HepG2 (cell line): ENCODE data around the gene SPRR4. TPM values are rescaled to one million over a fixed set of nuclear protein-coding genes. Genes with fewer than 3 reads are reported as not detected.
A peak's percentile ranks its signal among the peaks of the same experiment; 100 is the strongest.

Experiments
- ATAC-seq: fragments of 200-7000 bp; cut with Tn5 transposase; 3 replicates; pipeline ENCODE4 v1.9.1; 2020; ENCODE audit warnings: mild to moderate bottlenecking, moderate library complexity
- BruUV-seq: library from RNA; stranded (reverse); fragments of 400-500 nt; replicated peaks from 2 replicates; lab custom pipeline; 2021; lab: Mats Ljungman, UMichigan
- CTCF ChIA-PET: fragments of 300-600 bp; formaldehyde crosslinking; extraction: SDS; loops from one replicate; lab custom pipeline; 2021; ENCODE audit warnings: low total read pairs, inconsistent platforms, low intra/inter-chr PET ratio; lab: Yijun Ruan, JAX
- POLR2A ChIA-PET: fragments of 350-600 bp; sonication (Branson Sonifier 250); formaldehyde crosslinking; loops from one replicate; lab custom pipeline; 2020; ENCODE audit warnings: antibody characterized with exemption, inconsistent platforms; lab: Yijun Ruan, JAX
- DNase-seq: peaks from one replicate; pipeline ENCODE4 v3.0.0-alpha.2; 2015; ENCODE audit warnings: low spot score
- FAIRE-seq: peaks from 3 replicates; lab custom pipeline; 2011; peaks lifted over from hg19 to GRCh38; lab: Jason Lieb, UNC
- H2AFZ ChIP-seq: one replicate; pipeline ENCODE4 v1.6.1; 2011; ENCODE audit warnings: low read length, inconsistent platforms
- H3K27ac ChIP-seq: fragments of 300-600 bp; 3 replicates; pipeline ENCODE4 v1.8.0; 2011; ENCODE audit warnings: mixed run types, mild to moderate bottlenecking, mixed read lengths, low read length, inconsistent platforms; ENCODE audit not compliant: insufficient read depth; ENCODE audit errors: extremely low read length
- H3K27me3 ChIP-seq, 2 experiments: fragments of 200-600 bp in 1 of 2; 2 replicates in 1 of 2; 3 replicates in 1 of 2; pipeline versions ENCODE4 v1.6.0 to v1.8.0; 2011; ENCODE audit warnings: low read length in 2 of 2, mild to moderate bottlenecking in 2 of 2, moderate library complexity in 2 of 2, inconsistent platforms in 1 of 2; ENCODE audit not compliant: insufficient read depth in 2 of 2, control insufficient read depth in 1 of 2
- H3K36me3 ChIP-seq, 2 experiments: fragments of 200-600 bp in 1 of 2; replicated peaks in 1 of 2; 2 replicates in 1 of 2; 3 replicates in 1 of 2; pipeline versions ENCODE4 v1.5.1 to v1.8.0; 2011; ENCODE audit warnings: low read length in 2 of 2, inconsistent platforms in 1 of 2; ENCODE audit not compliant: insufficient read depth in 2 of 2, control insufficient read depth in 1 of 2
- H3K4me1 ChIP-seq: 2 replicates; pipeline ENCODE4 v1.5.1; 2012; ENCODE audit warnings: low read length, inconsistent platforms; ENCODE audit not compliant: insufficient read depth
- H3K4me2 ChIP-seq: 2 replicates; pipeline ENCODE4 v1.6.0; 2011; ENCODE audit warnings: low read depth, low read length, inconsistent platforms
- H3K4me3 ChIP-seq, 3 experiments: fragments of 200-600 bp in 1 of 3; sonication (generic), shearing (Covaris generic) in 1 of 3; replicated peaks in 1 of 3; 2 replicates each; pipeline ENCODE4 v1.5.1; 2011 to 2016; ENCODE audit warnings: low read length in 3 of 3, inconsistent platforms in 2 of 3, low read depth in 2 of 3, mild to moderate bottlenecking in 2 of 3, control low read depth in 1 of 3, mixed read lengths in 1 of 3; ENCODE audit not compliant: insufficient read depth in 1 of 3
- H3K79me2 ChIP-seq: one replicate; pipeline ENCODE4 v1.6.1; 2011; ENCODE audit warnings: low read length, inconsistent platforms; ENCODE audit not compliant: insufficient read depth
- H3K9ac ChIP-seq: 2 replicates; pipeline ENCODE4 v1.6.0; 2011; ENCODE audit warnings: mild to moderate bottlenecking, low read depth, low read length, inconsistent platforms; ENCODE audit not compliant: insufficient read depth
- H3K9me3 ChIP-seq: 2 replicates; pipeline ENCODE4 v1.5.1; 2012; ENCODE audit warnings: mild to moderate bottlenecking, low read length
- H4K20me1 ChIP-seq: 2 replicates; pipeline ENCODE4 v1.6.0; 2011; ENCODE audit warnings: inconsistent platforms, mild to moderate bottlenecking, low read length, moderate library complexity; ENCODE audit not compliant: insufficient read depth
- ATF7 ChIP-seq, 2 experiments: fragments of 450-650 bp in 1 of 2; sonication (generic) in 1 of 2; formaldehyde crosslinking in 1 of 2; IDR thresholded peaks; 2 replicates each; pipeline versions ENCODE4 v1.4.0 to v1.6.1; 2016 to 2020; ENCODE audit warnings: antibody characterized with exemption in 1 of 2, mild to moderate bottlenecking in 1 of 2, missing genetic modification reagents in 1 of 2
- MAFF ChIP-seq: IDR thresholded peaks from 2 replicates; pipeline ENCODE4 v1.6.1; 2011; ENCODE audit warnings: low read depth, low read length, improper control_type of control experiment
- MAFK ChIP-seq, 2 experiments: IDR thresholded peaks in 1 of 2; conservative IDR thresholded peaks in 1 of 2; 2 replicates each; pipeline ENCODE4 v1.6.1; 2011; ENCODE audit warnings: improper control_type of control experiment in 2 of 2, low read length in 2 of 2
- TRAFD1 ChIP-seq: sonication (generic); formaldehyde crosslinking; IDR thresholded peaks from 2 replicates; pipeline ENCODE4 v1.5.1; 2020; ENCODE audit warnings: missing genetic modification reagents, mild to moderate bottlenecking, borderline replicate concordance
- WGBS: methylation state at CpG from one replicate; pipeline ENCODE4 v1.1.6; 2017; ENCODE audit warnings: low lambda C conversion rate; 5-methylcytosine and 5-hydroxymethylcytosine counted together
- in situ Hi-C: cut with HindIII; loops from 2 replicates; pipeline ENCODE4 v1.10.0; 2017; ENCODE audit warnings: low pct_unique_long_range_greater_than_20kb; ENCODE audit not compliant: extremely low pct_ligation_motif_present
- intact Hi-C: fragments of 100-400 bp; cut with micrococcal nuclease; formaldehyde crosslinking; loops from one replicate; pipeline ENCODE4 v1.10.0; 2022; ENCODE audit not compliant: unreplicated experiment
- polyA plus RNA-seq, 8 experiments: library from polyadenylated mRNA; depleted of rRNA in 3 of 8; stranded (reverse) in 7 of 8; unstranded in 1 of 8; fragments of >200 nt; fragmentation: Illumina TruSeq in 4 of 8; extraction: Trizol in 4 of 8; gene quantifications; 2 replicates each; pipeline versions ENCODE4 v1.2.1 to v1.2.3, GENCODE V29; 2011 to 2016; ENCODE audit warnings: low read depth in 4 of 8, missing spikeins in 1 of 8, mixed read lengths in 1 of 8; ENCODE audit not compliant: insufficient read depth in 1 of 8
- total RNA-seq, 5 experiments: library from RNA; depleted of rRNA; stranded (reverse); fragments of >200 nt; fragmentation: Illumina TruSeq; extraction: Trizol; gene quantifications; 2 replicates each; pipeline ENCODE4 v1.2.3, GENCODE V29; 2016; ENCODE audit warnings: low read depth in 1 of 5
- TF ChIP-seq, protein P1 (sequence below), 2 experiments: sonication (generic) in 1 of 2; formaldehyde crosslinking in 1 of 2; IDR thresholded peaks; 2 replicates each; pipeline versions ENCODE4 v1.4.0 to v1.6.1; 2018 to 2020; ENCODE audit warnings: missing genetic modification reagents in 2 of 2, borderline replicate concordance in 1 of 2, low read depth in 1 of 2, mild to moderate bottlenecking in 1 of 2, missing biosample characterization in 1 of 2

The SPRR4 gene
- total and polyA plus RNA-seq, 2 of the 13 experiments (the other 11 are each of a cell fraction or from before 2014, with no cell fraction given): not detected

DNA sequence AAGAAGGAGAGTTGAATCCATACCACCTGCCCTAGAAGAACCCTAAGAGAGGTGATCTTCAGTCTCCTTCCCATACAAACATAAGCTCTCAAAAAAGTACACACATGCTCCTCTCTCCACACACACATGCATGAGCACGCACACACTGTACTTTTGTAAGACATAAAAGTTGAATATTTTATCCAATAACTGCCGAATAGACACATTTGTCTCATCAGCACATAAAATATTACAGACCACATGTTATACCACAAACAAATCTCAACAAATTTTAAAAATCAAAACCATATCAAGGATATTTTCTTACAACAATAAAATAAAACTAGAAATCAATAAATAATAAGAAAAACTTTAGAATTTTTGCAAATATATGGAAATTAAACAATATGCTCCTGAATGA is 16.1 kb downstream of the SPRR4 start:
- in situ Hi-C loops: no loop called here
- ATAC-seq (no peak), FAIRE-seq (no peak)
- Histone ChIP-seq H3K36me3 (no peaks in the 10 kb centered on the region), H3K4me2 (no peak overlapping the region), H3K9ac (no peak overlapping the region), H3K4me1 (no peaks in the 10 kb centered on the region), H3K9me3 (no peaks in the 10 kb centered on the region), H3K4me3 (no peak overlapping the region), H4K20me1 (no peaks in the 10 kb centered on the region), H3K79me2 (no peaks in the 10 kb centered on the region), H2AFZ (no peak overlapping the region), H3K27me3 (no peaks in the 10 kb centered on the region)
- BruUV-seq: no TSS peak
- POLR2A ChIA-PET: no interaction called here
- 21% methylated on average over 2 of the region's 2 CpGs for WGBS
- TF ChIP-seq MAFK (conservative IDR thresholded peaks at IDR 0.05 in 1 of 2, IDR thresholded peaks at IDR 0.05 in 1 of 2; ENCODE audit: low read length in 2 of 2): peak; percentile 40 to 65; a peak in 3 of 4 replicates
- TF ChIP-seq MAFF: peak; percentile 31; the same call in 1 of the 2 replicates
- TF ChIP-seq TRAFD1 (CRISPR knock-in tag): no peak
- TF ChIP-seq, all 625 proteins: peak for 2
- intact Hi-C loops: no loop called here
- CTCF ChIA-PET: no interaction called here
- no peak overlapping the region for H3K27ac ChIP-seq
- DNase-seq: no peak

DNA sequence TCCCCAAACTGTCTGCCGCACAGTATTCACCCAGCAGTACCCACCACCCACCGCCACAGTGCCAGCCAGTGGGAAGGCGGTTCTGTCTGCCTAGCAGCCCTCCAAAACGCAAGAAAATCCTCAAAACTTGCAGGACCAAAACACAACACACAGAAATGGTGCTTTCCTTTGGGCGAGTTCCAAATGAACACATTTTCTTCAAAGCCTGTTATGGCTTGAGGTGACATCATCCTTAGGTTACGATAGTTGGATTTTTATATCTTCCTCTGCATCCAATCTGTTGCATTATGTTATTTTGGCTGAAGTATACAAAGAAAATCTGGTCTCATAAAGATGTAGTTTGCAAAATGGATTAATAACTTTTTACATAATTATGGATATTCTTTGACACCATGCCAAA is 22.7 kb downstream of the SPRR4 start:
- H4K20me1 ChIP-seq: no peaks in the 10 kb centered on the region
- H3K4me1 ChIP-seq: no peaks in the 10 kb centered on the region
- FAIRE-seq: no peak
- no peak overlapping the region for H3K27ac ChIP-seq
- H3K4me3 ChIP-seq: no peak overlapping the region
- ATAC-seq: no peak
- H3K9ac ChIP-seq: no peak overlapping the region
- WGBS: 7% methylated on average over 6 of the region's 6 CpGs
- TF ChIP-seq, protein P1, sequence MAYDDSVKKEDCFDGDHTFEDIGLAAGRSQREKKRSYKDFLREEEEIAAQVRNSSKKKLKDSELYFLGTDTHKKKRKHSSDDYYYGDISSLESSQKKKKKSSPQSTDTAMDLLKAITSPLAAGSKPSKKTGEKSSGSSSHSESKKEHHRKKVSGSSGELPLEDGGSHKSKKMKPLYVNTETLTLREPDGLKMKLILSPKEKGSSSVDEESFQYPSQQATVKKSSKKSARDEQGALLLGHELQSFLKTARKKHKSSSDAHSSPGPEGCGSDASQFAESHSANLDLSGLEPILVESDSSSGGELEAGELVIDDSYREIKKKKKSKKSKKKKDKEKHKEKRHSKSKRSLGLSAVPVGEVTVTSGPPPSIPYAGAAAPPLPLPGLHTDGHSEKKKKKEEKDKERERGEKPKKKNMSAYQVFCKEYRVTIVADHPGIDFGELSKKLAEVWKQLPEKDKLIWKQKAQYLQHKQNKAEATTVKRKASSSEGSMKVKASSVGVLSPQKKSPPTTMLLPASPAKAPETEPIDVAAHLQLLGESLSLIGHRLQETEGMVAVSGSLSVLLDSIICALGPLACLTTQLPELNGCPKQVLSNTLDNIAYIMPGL (CRISPR knock-in tag; IDR thresholded peaks at IDR 0.05; ENCODE audit: borderline replicate concordance in 1 of 2, low read depth in 1 of 2): no peak
- peak; percentile 36; the same call in 1 of the 2 replicates for TF ChIP-seq ATF7 (IDR thresholded peaks at IDR 0.05)
- TF ChIP-seq ATF7 (CRISPR knock-in tag; IDR thresholded peaks at IDR 0.05): no peak
- DNase-seq: no peak
- H3K9me3 ChIP-seq: no peaks in the 10 kb centered on the region
- no peak overlapping the region for H2AFZ ChIP-seq
- intact Hi-C loops (no loop called here), in situ Hi-C loops (no loop called here)
- no peaks in the 10 kb centered on the region for H3K27me3 ChIP-seq
- no TSS peak for BruUV-seq
- H3K79me2 ChIP-seq: no peaks in the 10 kb centered on the region
- CTCF ChIA-PET: no interaction called here
- POLR2A ChIA-PET: no interaction called here
- H3K4me2 ChIP-seq: no peak overlapping the region
- H3K36me3 ChIP-seq: no peaks in the 10 kb centered on the region
